ENCODE data around the gene STPG1. TPM values are rescaled to one million over a fixed set of nuclear protein-coding genes. Genes with fewer than 3 reads are reported as not detected.

The STPG1 gene
- total and polyA plus RNA-seq, 3 donors from 2014 or later: 25.1 to 67.6 (median 45.9) TPM

GRCh38 chr1:24406788-24407187 is 6.8 kb downstream of the STPG1 start:
- TF ChIP-seq CTCF (IDR thresholded peaks at IDR 0.05) (no peak), POLR2A (IDR thresholded peaks at IDR 0.05) (no peak)
- 97 to 100% methylated on average over 1 of the region's 1 CpG for WGBS, 2 donors
- no peaks in the 10 kb centered on the region for H3K4me1 ChIP-seq
- no peaks in the 10 kb centered on the region for H3K9me3 ChIP-seq
- intact Hi-C loops (cut with DNase I; ENCODE audit: low total_unique reads): no loop called here
- no peaks in the 10 kb centered on the region for H3K27me3 ChIP-seq
- no peak for DNase-seq
- H3K27ac ChIP-seq: no peak overlapping the region
- no peaks in the 10 kb centered on the region for H3K36me3 ChIP-seq (ENCODE audit: low read depth, missing control alignments)
- no peak overlapping the region for H3K4me3 ChIP-seq

GRCh38 chr1:24403806-24404205 is 9.8 kb downstream of the STPG1 start:
- H3K4me1 ChIP-seq: no peaks in the 10 kb centered on the region
- DNase-seq: no peak
- TF ChIP-seq POLR2A (IDR thresholded peaks at IDR 0.05) (no peak), CTCF (IDR thresholded peaks at IDR 0.05) (no peak)
- no peaks in the 10 kb centered on the region for H3K9me3 ChIP-seq
- WGBS, 2 donors: 90% methylated on average over 4 of the region's 4 CpGs
- no peaks in the 10 kb centered on the region for H3K36me3 ChIP-seq (ENCODE audit: low read depth, missing control alignments)
- H3K27ac ChIP-seq: no peak overlapping the region
- no peak overlapping the region for H3K4me3 ChIP-seq
- no peaks in the 10 kb centered on the region for H3K27me3 ChIP-seq
- intact Hi-C loops (cut with DNase I; ENCODE audit: low total_unique reads): no loop called here

- no peak for DNase-seq
- Histone ChIP-seq H3K27me3 (no peaks in the 10 kb centered on the region), H3K4me1 (no peaks in the 10 kb centered on the region), H3K9me3 (no peaks in the 10 kb centered on the region), H3K27ac (no peak overlapping the region), H3K4me3 (no peak overlapping the region), H3K36me3 (ENCODE audit: low read depth, missing control alignments) (no peaks in the 10 kb centered on the region)
- no peak for TF ChIP-seq POLR2A (IDR thresholded peaks at IDR 0.05)
- no peak for TF ChIP-seq CTCF (IDR thresholded peaks at IDR 0.05)
- intact Hi-C loops (cut with DNase I; ENCODE audit: low total_unique reads): no loop called here
- WGBS, 2 donors: 83 to 86% methylated on average over 1 of the region's 1 CpG
Measured at GRCh38 chr1:24400065-24400464, 13.5 kb downstream of the STPG1 start.

- H3K27me3 ChIP-seq: no peaks in the 10 kb centered on the region
- intact Hi-C loops (cut with DNase I; ENCODE audit: low total_unique reads): no loop called here
- no peak overlapping the region for H3K27ac ChIP-seq
- peaks cover 5% of the 10 kb centered on the region for H3K4me1 ChIP-seq
- H3K4me3 ChIP-seq: no peak overlapping the region
- no peak for DNase-seq
- no peaks in the 10 kb centered on the region for H3K9me3 ChIP-seq
- TF ChIP-seq CTCF (IDR thresholded peaks at IDR 0.05) (no peak), POLR2A (IDR thresholded peaks at IDR 0.05) (no peak)
- H3K36me3 ChIP-seq (ENCODE audit: low read depth, missing control alignments): no peaks in the 10 kb centered on the region
- WGBS, 2 donors: 82 to 89% methylated on average over 6 of the region's 6 CpGs
Measured at GRCh38 chr1:24393892-24394291, 19.7 kb downstream of the STPG1 start.

DNA sequence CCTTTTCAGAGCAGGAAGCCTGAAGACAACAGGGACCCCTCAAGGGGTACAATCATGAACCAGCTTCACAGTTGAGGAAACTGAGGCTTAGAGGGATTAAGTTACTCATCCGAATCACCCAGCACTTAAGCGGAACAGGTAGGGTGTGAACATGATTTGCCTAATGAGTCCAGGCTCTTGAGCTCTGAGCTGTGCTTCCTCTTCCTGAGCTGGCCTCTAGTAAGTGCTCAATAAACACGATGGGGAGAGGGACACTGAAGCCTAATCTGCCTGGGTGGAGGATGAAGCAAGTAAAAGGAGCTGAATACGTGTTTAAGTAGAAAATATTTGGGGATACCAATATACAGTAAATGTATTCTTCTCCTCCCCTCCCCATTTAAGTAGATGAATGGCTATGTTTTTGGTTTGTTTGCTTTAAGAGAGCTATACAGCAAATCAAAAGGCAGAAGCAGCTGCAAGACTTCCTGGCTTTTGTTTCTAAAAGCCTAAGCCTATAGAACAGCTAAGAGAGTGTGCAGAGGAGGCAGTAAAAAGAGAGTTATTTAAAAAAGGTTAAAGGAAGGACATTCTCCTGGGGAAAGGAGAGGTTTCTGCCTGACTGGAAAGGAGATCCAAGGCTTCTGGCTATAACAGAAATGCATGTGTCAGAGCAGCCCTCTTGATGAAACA is 20.5 kb downstream of the STPG1 start:
- Histone ChIP-seq H3K27me3 (no peaks in the 10 kb centered on the region), H3K4me1 (peaks cover 5% of the 10 kb centered on the region), H3K36me3 (ENCODE audit: low read depth, missing control alignments) (no peaks in the 10 kb centered on the region), H3K4me3 (no peak overlapping the region), H3K27ac (no peak overlapping the region), H3K9me3 (no peaks in the 10 kb centered on the region)
- intact Hi-C loops (cut with DNase I; ENCODE audit: low total_unique reads): no loop called here
- no peak for TF ChIP-seq CTCF (IDR thresholded peaks at IDR 0.05)
- no peak for TF ChIP-seq POLR2A (IDR thresholded peaks at IDR 0.05)
- no peak for DNase-seq
- WGBS, 2 donors: 86 to 87% methylated on average over 4 of the region's 4 CpGs

Measured in testis (tissue), 3 donors.